ENCODE measurements around the gene COL17A1.

DNA sequence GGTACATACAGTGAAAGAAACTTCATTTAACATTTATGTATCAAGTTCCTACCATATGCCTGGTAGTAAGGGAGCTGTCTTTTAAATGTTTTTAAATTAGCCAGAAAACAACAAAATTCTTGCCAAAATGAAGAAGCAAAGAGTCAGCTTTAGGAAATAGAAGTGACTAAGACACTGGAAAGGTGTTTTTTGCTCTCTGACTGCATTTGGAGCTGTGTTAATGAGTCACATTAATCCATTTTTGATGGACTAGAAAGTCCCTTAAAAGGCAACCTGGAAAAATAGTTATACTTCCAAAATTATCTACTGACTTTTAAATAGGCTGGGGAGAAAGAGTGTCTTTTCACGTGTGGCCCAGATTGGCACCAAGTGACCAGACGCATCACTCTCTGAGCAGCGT is 3.9 kb upstream of the COL17A1 start:
- no peak for TF ChIP-seq CTCF (IDR thresholded peaks at IDR 0.05)
- TF ChIP-seq ZFX (IDR thresholded peaks at IDR 0.05; ENCODE audit: borderline replicate concordance), result no peak
